IMR-90 (cell line): ENCODE measurements around the gene ZNF74. TPM values are rescaled to one million over a fixed set of nuclear protein-coding genes. Genes with fewer than 3 reads are reported as not detected.
"Not testable (repeated sequence)": the region's sequence is repeated elsewhere in the genome, so short reads cannot be mapped to it uniquely, and the experiment has no call there.

ENCODE experiments used
- ATAC-seq: fragments of 200-7000 bp; cut with Tn5 transposase; 2 replicates; pipeline ENCODE4 v1.9.1; 2020; ENCODE audit warnings: low read depth, mild to moderate bottlenecking, moderate library complexity
- BruUV-seq: library from RNA; stranded (reverse); fragments of 400-500 nt; replicated peaks from 2 replicates; lab custom pipeline; 2021; lab: Mats Ljungman, UMichigan
- CTCF ChIA-PET: fragments of 300-600 bp; formaldehyde crosslinking; extraction: SDS; loops from one replicate; lab custom pipeline; 2021; ENCODE audit warnings: antibody characterized with exemption; lab: Yijun Ruan, JAX
- POLR2A ChIA-PET: fragments of 300-600 bp; sonication (Branson Sonifier 250); formaldehyde crosslinking; loops from one replicate; lab custom pipeline; 2022; ENCODE audit warnings: antibody characterized with exemption; ENCODE audit not compliant: unreplicated experiment; lab: Charles Lee
- DNase-seq: peaks from one replicate; pipeline ENCODE4 v3.0.0; 2013
- H2AFZ ChIP-seq: replicated peaks from 2 replicates; pipeline ENCODE3; 2013; ENCODE audit warnings: low read length, mild to moderate bottlenecking; ENCODE audit not compliant: poor library complexity
- H2AK5ac ChIP-seq: 2 replicates; pipeline ENCODE4 v1.6.1; 2013; ENCODE audit warnings: low read depth, low read length, inconsistent platforms
- H2AK9ac ChIP-seq: replicated peaks from 2 replicates; pipeline ENCODE3; 2013; ENCODE audit warnings: mild to moderate bottlenecking, low read depth, low read length, moderate library complexity; ENCODE audit not compliant: poor library complexity
- H2BK120ac ChIP-seq: 2 replicates; pipeline ENCODE4 v1.6.1; 2013; ENCODE audit warnings: low read depth, low read length, inconsistent platforms
- H2BK15ac ChIP-seq: 3 replicates; pipeline ENCODE4 v1.6.1; 2013; ENCODE audit warnings: low read depth, low read length, inconsistent platforms
- H2BK20ac ChIP-seq: 2 replicates; pipeline ENCODE4 v1.6.1; 2013; ENCODE audit warnings: low read depth, mild to moderate bottlenecking, inconsistent platforms, low read length, moderate library complexity
- H2BK5ac ChIP-seq: 2 replicates; pipeline ENCODE4 v1.6.1; 2013; ENCODE audit warnings: mild to moderate bottlenecking, low read depth, low read length, inconsistent platforms; ENCODE audit not compliant: poor library complexity, severe bottlenecking
- H3K14ac ChIP-seq: replicated peaks from 2 replicates; pipeline ENCODE4 v1.6.1; 2013; ENCODE audit warnings: low read depth, low read length, inconsistent platforms
- H3K18ac ChIP-seq: 2 replicates; pipeline ENCODE4 v1.6.1; 2013; ENCODE audit warnings: low read depth, low read length, control low read depth
- H3K23ac ChIP-seq: 2 replicates; pipeline ENCODE4 v1.6.1; 2013; ENCODE audit warnings: low read depth, low read length, inconsistent platforms
- H3K27ac ChIP-seq: 2 replicates; pipeline ENCODE4 v1.5.1; 2013; ENCODE audit warnings: mild to moderate bottlenecking, control low read depth, low read length; ENCODE audit not compliant: insufficient read depth
- H3K27me3 ChIP-seq: 2 replicates; pipeline ENCODE4 v1.6.1; 2013; ENCODE audit warnings: low read length; ENCODE audit not compliant: control insufficient read depth, insufficient read depth
- H3K36me3 ChIP-seq: 2 replicates; pipeline ENCODE4 v1.6.1; 2013; ENCODE audit warnings: low read length, mixed read lengths; ENCODE audit not compliant: control insufficient read depth, insufficient read depth
- H3K4ac ChIP-seq: 2 replicates; pipeline ENCODE4 v1.6.1; 2013; ENCODE audit warnings: low read depth, low read length, inconsistent platforms
- H3K4me1 ChIP-seq: 2 replicates; pipeline ENCODE4 v1.6.1; 2013; ENCODE audit warnings: low read length, mixed read lengths; ENCODE audit not compliant: control insufficient read depth, insufficient read depth
- H3K4me2 ChIP-seq: 2 replicates; pipeline ENCODE4 v1.6.1; 2013; ENCODE audit warnings: low read depth, mild to moderate bottlenecking, control low read depth, low read length, moderate library complexity
- H3K4me3 ChIP-seq: 2 replicates; pipeline ENCODE4 v1.5.1; 2013; ENCODE audit warnings: low read depth, mild to moderate bottlenecking, control low read depth, low read length, moderate library complexity; ENCODE audit not compliant: insufficient read depth
- H3K56ac ChIP-seq: 2 replicates; pipeline ENCODE4 v1.6.1; 2013; ENCODE audit warnings: low read length, inconsistent platforms; ENCODE audit not compliant: insufficient read depth; ENCODE audit errors: extremely low read depth
- H3K79me1 ChIP-seq, 2 experiments: 2 replicates each; pipeline ENCODE4 v1.6.1; 2013; ENCODE audit warnings: low read length in 2 of 2, inconsistent platforms in 1 of 2, low read depth in 1 of 2
- H3K9ac ChIP-seq: 2 replicates; pipeline ENCODE4 v1.6.1; 2013; ENCODE audit warnings: low read depth, low read length, control low read depth
- H3K9me1 ChIP-seq: 2 replicates; pipeline ENCODE4 v1.6.1; 2013; ENCODE audit warnings: low read length, inconsistent platforms; ENCODE audit not compliant: insufficient read depth
- H3K9me3 ChIP-seq: 2 replicates; pipeline ENCODE4 v1.6.1; 2013; ENCODE audit warnings: low read length; ENCODE audit not compliant: control insufficient read depth, insufficient read depth
- H4K20me1 ChIP-seq: 2 replicates; pipeline ENCODE4 v1.6.1; 2013; ENCODE audit warnings: low read length, inconsistent platforms; ENCODE audit not compliant: insufficient read depth
- H4K5ac ChIP-seq: 2 replicates; pipeline ENCODE4 v1.6.1; 2013; ENCODE audit warnings: mild to moderate bottlenecking, low read depth, low read length, control low read depth
- H4K8ac ChIP-seq, 2 experiments: 2 replicates each; pipeline ENCODE4 v1.6.1; 2013; ENCODE audit warnings: low read depth in 2 of 2, low read length in 2 of 2, control low read depth in 1 of 2, inconsistent platforms in 1 of 2
- H4K91ac ChIP-seq: 2 replicates; pipeline ENCODE4 v1.6.1; 2013; ENCODE audit warnings: low read depth, low read length, inconsistent platforms; ENCODE audit not compliant: insufficient read depth
- WGBS, 2 experiments: methylation state at CpG; one replicate each; pipeline versions ENCODE4 v1.1.5 to v1.1.7; 2013; ENCODE audit warnings: missing lambda C conversion rate in 2 of 2; ENCODE audit not compliant: insufficient read length in 1 of 2; ENCODE audit errors: extremely low coverage in 2 of 2; 5-methylcytosine and 5-hydroxymethylcytosine counted together
- dilution Hi-C: fragments of 300-500 bp; cut with HindIII; formaldehyde crosslinking; loops from one replicate; pipeline ENCODE4 v1.14.3; 2018; ENCODE audit warnings: low sequenced_read_pairs; ENCODE audit not compliant: unreplicated experiment
- in situ Hi-C: fragments of 300-500 bp; cut with MboI; formaldehyde crosslinking; loops from 3 replicates; pipeline ENCODE4 v1.14.3; 2019; ENCODE audit warnings: low sequenced_read_pairs, inconsistent platforms, mixed read lengths
- intact Hi-C: fragments of 100-400 bp; cut with micrococcal nuclease; formaldehyde crosslinking; loops from 2 replicates; pipeline ENCODE4 v1.10.0; 2022
- polyA plus RNA-seq, 3 experiments: library from polyadenylated mRNA; depleted of rRNA; stranded (reverse); fragments of >200 nt; gene quantifications; 2 replicates each; pipeline ENCODE4 v1.2.3, GENCODE V29; 2012; ENCODE audit warnings: low replicate concordance in 1 of 3
- total RNA-seq: library from RNA; depleted of rRNA; stranded (reverse); fragments of >200 nt; gene quantifications from 2 replicates; pipeline ENCODE4 v1.2.3, GENCODE V29; 2012

Gene ZNF74
- total and polyA plus RNA-seq, 2 of the 4 experiments (the other 2 are of a cell fraction), result 7.5 to 8.4 TPM

GRCh38 chr22:20361752-20362229 is 32.2 kb upstream of the ZNF74 start:
- peak overlapping the region; percentile 87; the same call in 1 of the 3 replicates for H2BK15ac ChIP-seq
- not testable (repeated sequence) for H2BK5ac ChIP-seq, H4K20me1 ChIP-seq

GRCh38 chr22:20362403-20362802 is 31.5 kb upstream of the ZNF74 start:
- H3K4me3 ChIP-seq, BruUV-seq, ATAC-seq, H4K8ac ChIP-seq, H3K9me1 ChIP-seq, intact Hi-C loops, H3K27ac ChIP-seq, H3K79me1 ChIP-seq, H2AFZ ChIP-seq, H3K4me1 ChIP-seq, H4K91ac ChIP-seq, H3K14ac ChIP-seq, H3K36me3 ChIP-seq, H4K5ac ChIP-seq, H3K18ac ChIP-seq, H3K56ac ChIP-seq, H3K23ac ChIP-seq, CTCF ChIA-PET, DNase-seq, H3K9ac ChIP-seq, dilution Hi-C loops, POLR2A ChIA-PET, H3K4ac ChIP-seq, H2AK9ac ChIP-seq, H3K27me3 ChIP-seq, H2BK15ac ChIP-seq, H3K9me3 ChIP-seq, H2BK5ac ChIP-seq, H2BK20ac ChIP-seq, in situ Hi-C loops, H4K20me1 ChIP-seq, H3K4me2 ChIP-seq: not testable (repeated sequence)
- no CpG with 5 or more reads among the region's 10 CpGs for WGBS, 2 experiments
- Histone ChIP-seq H2AK5ac (peak overlapping the region; percentile 98), H2BK120ac (0 out of 2 replicates have a peak overlapping the region, but pooled peaks have one; percentile 19)

More at GRCh38 chr22:20361752-20362229, 32.2 kb upstream of the ZNF74 start:
- H3K4me3 ChIP-seq, H2BK120ac ChIP-seq, H3K9ac ChIP-seq, H3K27me3 ChIP-seq, in situ Hi-C loops, H3K36me3 ChIP-seq, H3K27ac ChIP-seq, ATAC-seq, BruUV-seq, H3K9me3 ChIP-seq, H3K4ac ChIP-seq, H3K4me2 ChIP-seq, H3K56ac ChIP-seq, H2AK9ac ChIP-seq, CTCF ChIA-PET, DNase-seq, POLR2A ChIA-PET, H3K23ac ChIP-seq, H2AFZ ChIP-seq, dilution Hi-C loops, intact Hi-C loops, H3K9me1 ChIP-seq, H3K18ac ChIP-seq, H4K8ac ChIP-seq, H4K5ac ChIP-seq, H3K14ac ChIP-seq, H3K4me1 ChIP-seq, H3K79me1 ChIP-seq: not testable (repeated sequence)
- 97% methylated on average over 47 of the region's 54 CpGs; no CpG with 5 or more reads in 1 of the 2 experiments for WGBS, 2 experiments
- Histone ChIP-seq H2BK20ac (0 out of 2 replicates have a peak overlapping the region, but pooled peaks have one; percentile 45), H2AK5ac (peak overlapping the region; percentile 29), H4K91ac (peak overlapping the region; percentile 26; the same call in 1 of the 2 replicates)
